ENCODE measurements around the gene TTC5.

Gene TTC5, protein sequence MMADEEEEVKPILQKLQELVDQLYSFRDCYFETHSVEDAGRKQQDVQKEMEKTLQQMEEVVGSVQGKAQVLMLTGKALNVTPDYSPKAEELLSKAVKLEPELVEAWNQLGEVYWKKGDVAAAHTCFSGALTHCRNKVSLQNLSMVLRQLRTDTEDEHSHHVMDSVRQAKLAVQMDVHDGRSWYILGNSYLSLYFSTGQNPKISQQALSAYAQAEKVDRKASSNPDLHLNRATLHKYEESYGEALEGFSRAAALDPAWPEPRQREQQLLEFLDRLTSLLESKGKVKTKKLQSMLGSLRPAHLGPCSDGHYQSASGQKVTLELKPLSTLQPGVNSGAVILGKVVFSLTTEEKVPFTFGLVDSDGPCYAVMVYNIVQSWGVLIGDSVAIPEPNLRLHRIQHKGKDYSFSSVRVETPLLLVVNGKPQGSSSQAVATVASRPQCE

DNA sequence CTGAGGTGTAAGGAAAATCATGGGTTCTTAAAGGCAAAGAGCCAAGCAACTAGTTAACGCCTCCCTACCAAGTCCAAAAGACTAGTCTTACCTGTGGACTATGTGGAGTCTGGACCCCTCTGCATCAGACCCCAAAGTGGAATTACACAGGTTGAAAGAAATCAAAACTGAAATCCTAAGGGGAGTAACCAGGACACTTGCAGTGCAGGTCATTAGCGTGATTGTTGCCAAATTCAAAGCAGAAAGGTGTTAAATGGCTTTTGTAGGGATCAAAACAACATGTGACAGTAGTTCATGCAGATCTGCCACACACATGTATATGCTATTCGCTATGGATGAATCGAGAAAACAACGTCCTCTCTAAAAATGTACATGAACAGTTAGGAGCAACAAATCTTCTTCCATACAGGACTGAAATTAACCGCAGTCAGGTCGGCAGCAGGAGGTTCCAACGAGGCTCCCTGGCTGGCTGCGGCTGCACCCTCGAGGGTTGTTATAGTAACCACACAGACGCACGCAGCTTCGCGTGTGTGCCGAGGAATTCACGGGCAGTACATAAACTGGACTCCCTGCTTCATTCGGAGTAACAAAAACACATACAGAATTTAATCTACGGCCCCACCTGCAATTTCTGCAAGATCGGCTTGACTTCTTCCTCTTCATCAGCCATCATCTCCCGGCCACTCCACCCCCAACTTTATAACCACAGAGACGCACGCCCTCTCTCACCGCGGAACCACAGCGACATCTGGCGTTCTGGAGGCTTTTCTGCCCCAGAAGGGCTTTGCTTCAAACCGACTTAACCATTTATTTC is at the start of gene TTC5:
Gene TTC5 (minus strand): TSS at position 687 of the 814 bp plus-strand sequence. CDS start 14 bp downstream, at position 673.
- peak; percentile 80 to 87 for DNase-seq
- Histone ChIP-seq H3K4me3 (peak within 1 kb of the TSS; percentile 71 to 88), H3K4me1 (peaks cover 0 to 20% (median 13%) of the 10 kb centered on the region in 4 donors), H3K36me3 (peaks cover 9 to 17% (median 11%) of the 10 kb centered on the region in 3 donors), H3K27me3 (no peaks in the 10 kb centered on the region), H3K27ac (peak within 1 kb of the TSS; percentile 65 to 67), H3K9me3 (no peaks in the 10 kb centered on the region)
- TF ChIP-seq, protein P1, sequence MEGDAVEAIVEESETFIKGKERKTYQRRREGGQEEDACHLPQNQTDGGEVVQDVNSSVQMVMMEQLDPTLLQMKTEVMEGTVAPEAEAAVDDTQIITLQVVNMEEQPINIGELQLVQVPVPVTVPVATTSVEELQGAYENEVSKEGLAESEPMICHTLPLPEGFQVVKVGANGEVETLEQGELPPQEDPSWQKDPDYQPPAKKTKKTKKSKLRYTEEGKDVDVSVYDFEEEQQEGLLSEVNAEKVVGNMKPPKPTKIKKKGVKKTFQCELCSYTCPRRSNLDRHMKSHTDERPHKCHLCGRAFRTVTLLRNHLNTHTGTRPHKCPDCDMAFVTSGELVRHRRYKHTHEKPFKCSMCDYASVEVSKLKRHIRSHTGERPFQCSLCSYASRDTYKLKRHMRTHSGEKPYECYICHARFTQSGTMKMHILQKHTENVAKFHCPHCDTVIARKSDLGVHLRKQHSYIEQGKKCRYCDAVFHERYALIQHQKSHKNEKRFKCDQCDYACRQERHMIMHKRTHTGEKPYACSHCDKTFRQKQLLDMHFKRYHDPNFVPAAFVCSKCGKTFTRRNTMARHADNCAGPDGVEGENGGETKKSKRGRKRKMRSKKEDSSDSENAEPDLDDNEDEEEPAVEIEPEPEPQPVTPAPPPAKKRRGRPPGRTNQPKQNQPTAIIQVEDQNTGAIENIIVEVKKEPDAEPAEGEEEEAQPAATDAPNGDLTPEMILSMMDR (IDR thresholded peaks at IDR 0.05), result peak; percentile 71 to 93
- intact Hi-C loops (cut with DNase I; ENCODE audit: low total_unique reads), result no loop called here

DNA sequence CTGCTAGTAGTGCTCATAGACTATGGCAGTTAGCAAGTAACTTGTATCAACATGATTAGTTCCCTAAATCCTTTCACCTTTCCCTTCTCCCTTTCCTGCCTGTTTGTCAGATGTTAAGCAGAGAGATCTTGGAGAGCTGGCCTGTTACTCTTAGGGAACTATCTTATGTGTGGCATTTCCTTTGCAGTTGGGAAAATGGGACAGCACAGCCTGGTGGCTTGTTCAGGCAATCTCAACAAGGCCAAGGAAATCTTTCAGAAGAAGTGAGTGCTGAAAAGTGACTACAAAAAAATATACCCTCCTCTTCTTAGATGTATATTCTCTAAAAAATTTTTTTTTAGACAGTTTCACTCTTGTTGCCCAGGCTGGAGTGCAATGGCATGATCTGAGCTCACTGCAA is 45.1 kb upstream of the TTC5 start:
- intact Hi-C loops (cut with DNase I; ENCODE audit: low total_unique reads), result no loop called here
- Histone ChIP-seq H3K27ac (no peak overlapping the region), H3K9me3 (no peaks in the 10 kb centered on the region), H3K27me3 (no peaks in the 10 kb centered on the region), H3K4me3 (no peak overlapping the region), H3K4me1 (no peaks in the 10 kb centered on the region), H3K36me3 (peaks cover 42 to 95% (median 64%) of the 10 kb centered on the region in 3 donors)
- no peak for DNase-seq
- TF ChIP-seq, protein P1 (IDR thresholded peaks at IDR 0.05), result no peak

DNA sequence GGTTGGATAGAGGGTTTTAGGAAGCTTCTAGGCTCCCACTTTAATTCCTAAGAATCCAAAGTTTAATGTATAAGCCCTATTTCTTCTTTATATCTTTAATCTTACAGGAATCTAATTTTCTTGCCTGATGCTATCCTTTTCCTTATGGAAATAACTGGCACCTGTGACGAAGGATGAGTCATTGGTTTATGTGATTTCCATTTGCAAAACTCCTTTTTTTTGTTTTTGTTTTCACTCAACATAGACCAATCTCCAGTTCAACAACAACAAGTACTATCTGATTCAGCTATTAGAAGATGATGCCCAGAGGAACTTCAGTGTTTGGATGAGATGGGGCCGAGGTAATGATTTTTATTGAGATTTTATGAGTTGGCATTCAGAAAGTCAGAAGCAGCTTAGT is 44.5 kb upstream of the TTC5 start:
- Histone ChIP-seq H3K4me1 (no peaks in the 10 kb centered on the region), H3K4me3 (no peak overlapping the region), H3K36me3 (peaks cover 38 to 95% (median 63%) of the 10 kb centered on the region in 3 donors), H3K27me3 (no peaks in the 10 kb centered on the region), H3K9me3 (no peaks in the 10 kb centered on the region), H3K27ac (no peak overlapping the region)
- TF ChIP-seq, protein P1 (IDR thresholded peaks at IDR 0.05), result no peak
- no peak for DNase-seq
- intact Hi-C loops (cut with DNase I; ENCODE audit: low total_unique reads), result no loop called here

DNA sequence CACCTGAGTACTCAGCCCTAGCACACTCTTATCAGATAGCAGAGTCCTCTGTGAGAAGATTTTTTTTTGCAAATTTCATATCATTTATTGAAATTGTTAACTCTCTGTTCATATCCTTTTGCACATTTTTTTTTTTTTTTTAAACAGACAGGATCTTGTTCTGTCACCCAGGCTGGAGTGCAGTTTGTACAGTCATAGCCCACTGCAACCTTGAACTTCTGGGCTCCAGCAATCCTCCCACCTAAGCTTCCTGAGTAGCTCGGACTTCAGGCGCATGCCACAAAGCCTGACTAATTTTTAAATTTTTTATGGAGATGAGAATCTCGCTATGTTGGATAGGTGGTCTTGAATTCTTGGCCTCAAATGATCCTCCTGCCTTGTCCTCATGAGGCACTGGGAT is 42.0 kb upstream of the TTC5 start:
- Histone ChIP-seq H3K27me3 (no peaks in the 10 kb centered on the region), H3K9me3 (no peaks in the 10 kb centered on the region), H3K36me3 (peaks cover 20 to 74% (median 44%) of the 10 kb centered on the region in 3 donors), H3K27ac (no peak overlapping the region), H3K4me1 (peaks cover 0 to 7% (median 7%) of the 10 kb centered on the region in 4 donors), H3K4me3 (no peak overlapping the region)
- DNase-seq, result no peak
- intact Hi-C loops (cut with DNase I; ENCODE audit: low total_unique reads), result no loop called here
- TF ChIP-seq, protein P1 (IDR thresholded peaks at IDR 0.05), result no peak

DNA sequence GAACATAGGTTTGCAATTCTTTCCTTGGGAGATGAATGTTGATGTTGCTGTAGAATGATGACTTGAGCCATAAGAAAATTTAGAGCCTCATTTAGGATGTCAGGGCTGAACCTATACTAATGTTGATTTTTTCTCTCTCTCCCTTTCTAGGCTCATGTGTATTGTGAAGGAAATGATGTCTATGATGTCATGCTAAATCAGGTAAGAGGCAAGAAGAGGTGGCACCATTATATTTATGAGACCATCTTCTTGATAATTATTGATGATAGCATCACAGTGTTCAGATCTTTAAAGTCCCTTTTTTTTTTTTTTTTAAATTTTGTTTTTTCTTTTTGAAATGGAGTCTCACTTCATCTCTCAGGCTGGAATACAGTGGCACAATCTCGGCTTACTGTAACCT is 41.0 kb upstream of the TTC5 start:
- no peak overlapping the region for H3K4me3 ChIP-seq
- H3K4me1 ChIP-seq, result peaks cover 0 to 11% (median 7%) of the 10 kb centered on the region in 4 donors
- DNase-seq, result no peak
- no peak overlapping the region for H3K27ac ChIP-seq
- H3K27me3 ChIP-seq, result no peaks in the 10 kb centered on the region
- no peaks in the 10 kb centered on the region for H3K9me3 ChIP-seq
- intact Hi-C loops (cut with DNase I; ENCODE audit: low total_unique reads), result no loop called here
- TF ChIP-seq, protein P1 (IDR thresholded peaks at IDR 0.05), result no peak
- H3K36me3 ChIP-seq, result peaks cover 14 to 64% (median 36%) of the 10 kb centered on the region in 3 donors
